Neural progenitor cell (in vitro differentiated cells): ENCODE data around the gene KCNQ1. TPM values are rescaled to one million over a fixed set of nuclear protein-coding genes. Genes with fewer than 3 reads are reported as not detected.

Experiments used
- DNase-seq: peaks from one replicate; pipeline ENCODE4 v3.0.0-alpha.2; 2016; ENCODE audit warnings: low spot score
- H2AFZ ChIP-seq: fragments of 200-600 bp; sonication (generic); replicated peaks from 2 replicates; pipeline ENCODE4 v1.6.1; 2016; ENCODE audit warnings: antibody characterized with exemption
- H3F3A ChIP-seq: fragments of 200-600 bp; sonication (generic); 2 replicates; pipeline ENCODE4 v1.6.1; 2016; ENCODE audit warnings: antibody characterized with exemption, low read depth
- H3K27ac ChIP-seq: fragments of 200-600 bp; sonication (generic); 2 replicates; pipeline ENCODE4 v1.5.1; 2016; ENCODE audit warnings: mild to moderate bottlenecking
- H3K27me3 ChIP-seq: fragments of 200-600 bp; sonication (generic); 2 replicates; pipeline ENCODE4 v1.6.1; 2016; ENCODE audit warnings: mild to moderate bottlenecking, moderate library complexity
- H3K36me3 ChIP-seq: fragments of 200-600 bp; sonication (generic); 2 replicates; pipeline ENCODE4 v1.5.1; 2016
- H3K4me1 ChIP-seq: fragments of 200-600 bp; sonication (generic); 2 replicates; pipeline ENCODE4 v1.6.1; 2016; ENCODE audit warnings: mixed run types
- H3K4me2 ChIP-seq: fragments of 200-600 bp; sonication (generic); 2 replicates; pipeline ENCODE4 v1.6.1; 2016
- H3K4me3 ChIP-seq: fragments of 200-600 bp; sonication (generic); 2 replicates; pipeline ENCODE4 v1.5.1; 2016
- H3K79me2 ChIP-seq: fragments of 200-600 bp; sonication (generic); 2 replicates; pipeline ENCODE4 v1.6.1; 2016; ENCODE audit warnings: low read depth
- H3K9ac ChIP-seq: fragments of 200-600 bp; sonication (generic); 2 replicates; pipeline ENCODE4 v1.6.1; 2016
- H3K9me3 ChIP-seq: fragments of 200-600 bp; sonication (generic); 2 replicates; pipeline ENCODE4 v1.5.1; 2016; ENCODE audit warnings: low read depth
- H4K20me1 ChIP-seq: fragments of 200-600 bp; sonication (generic); 2 replicates; pipeline ENCODE4 v1.6.1; 2016; ENCODE audit warnings: low read depth
- H3K27ac Mint-ChIP-seq: 3 replicates; pipeline ENCODE4 v1.8.0; 2021; ENCODE audit warnings: mixed read lengths
- H3K27me3 Mint-ChIP-seq: 2 replicates; pipeline ENCODE4 v1.8.0; 2022; ENCODE audit warnings: low read depth, mild to moderate bottlenecking, inconsistent platforms, moderate library complexity, mixed read lengths; ENCODE audit not compliant: insufficient read depth
- H3K36me3 Mint-ChIP-seq: 3 replicates; pipeline ENCODE4 v1.8.0; 2021; ENCODE audit warnings: mixed read lengths
- H3K4me1 Mint-ChIP-seq: 3 replicates; pipeline ENCODE4 v1.8.0; 2021; ENCODE audit warnings: mixed read lengths
- H3K4me3 Mint-ChIP-seq: 3 replicates; pipeline ENCODE4 v1.8.0; 2021; ENCODE audit warnings: mild to moderate bottlenecking, moderate library complexity, mixed read lengths
- H3K9me3 Mint-ChIP-seq: 3 replicates; pipeline ENCODE4 v1.8.0; 2020; ENCODE audit warnings: mixed read lengths
- EZH2 ChIP-seq: fragments of 200-600 bp; sonication (generic); IDR thresholded peaks from 2 replicates; pipeline ENCODE4 v1.6.1; 2017; ENCODE audit warnings: antibody characterized with exemption, mild to moderate bottlenecking, moderate library complexity
- EZH2phosphoT487 ChIP-seq: fragments of 200-600 bp; sonication (generic); IDR thresholded peaks from 2 replicates; pipeline ENCODE4 v1.6.1; 2017; ENCODE audit warnings: antibody characterized with exemption
- total RNA-seq: library from RNA; depleted of rRNA; stranded (reverse); fragments of >200 nt; gene quantifications from 2 replicates; pipeline ENCODE4 v1.2.3, GENCODE V29; 2015; ENCODE audit warnings: low replicate concordance
- TF ChIP-seq, protein P1 (sequence below): fragments of 200-600 bp; sonication (generic); IDR thresholded peaks from 2 replicates; pipeline ENCODE4 v1.5.1; 2017; ENCODE audit warnings: antibody characterized with exemption, mild to moderate bottlenecking

KCNQ1 gene
- total RNA-seq, 1 donor from 2014 or later = 0.11 TPM

DNA sequence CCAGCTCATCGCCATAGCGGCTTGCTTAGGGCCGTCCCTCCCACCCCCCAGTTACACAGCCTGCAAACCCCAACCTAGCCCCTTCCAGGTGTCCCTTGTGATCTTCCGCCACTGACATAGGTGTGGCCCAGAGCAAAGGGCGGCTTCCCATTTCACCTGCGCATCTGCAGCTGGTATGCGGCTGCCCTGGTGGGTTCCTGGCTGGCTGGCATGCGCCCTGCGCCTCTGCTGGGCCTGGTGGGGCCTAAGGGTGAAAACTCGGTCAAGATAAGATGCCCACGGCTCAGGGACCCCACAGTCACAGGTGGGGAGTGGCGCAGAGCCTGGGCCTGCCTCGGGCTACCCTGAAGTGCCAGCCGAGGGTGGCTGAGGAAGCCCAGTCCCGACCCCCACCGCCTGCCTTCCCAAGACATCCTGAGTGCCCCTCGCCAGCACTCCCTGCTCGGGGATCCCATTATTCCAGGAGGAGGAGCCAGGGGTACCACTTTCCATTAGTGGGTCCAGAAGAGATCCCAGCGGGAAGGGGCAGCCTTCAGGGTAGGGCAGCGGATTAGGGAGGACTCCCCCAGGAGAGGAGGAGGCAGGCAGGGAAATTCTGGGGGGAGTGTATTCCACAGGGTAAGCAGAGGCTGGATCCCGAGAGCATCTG, 291.9 kb downstream of the KCNQ1 start:
- peaks cover 17% of the 10 kb centered on the region for H3K27me3 Mint-ChIP-seq
- H3K4me3 Mint-ChIP-seq = no peak overlapping the region
- H3K4me2 ChIP-seq = no peak overlapping the region

DNA sequence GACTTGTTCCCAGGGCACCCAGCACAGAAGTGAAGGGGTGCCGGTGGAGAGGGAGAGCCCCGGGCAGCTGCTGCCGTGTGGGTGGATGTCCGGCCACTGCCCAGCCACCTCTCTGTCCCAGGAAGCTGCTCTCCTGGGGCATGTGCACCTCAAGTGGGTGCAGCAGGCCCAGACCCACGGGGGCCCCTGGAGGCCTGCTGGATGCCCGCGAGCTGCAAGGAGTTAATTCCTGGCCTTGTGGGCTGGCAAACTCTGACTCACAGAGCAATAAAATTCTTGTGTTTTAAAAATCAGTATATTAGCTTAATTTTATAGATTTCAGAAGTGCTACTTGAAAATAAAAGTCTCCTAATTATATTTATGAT, 292.4 kb downstream of the KCNQ1 start:
- H3K36me3 ChIP-seq = no peaks in the 10 kb centered on the region
- H4K20me1 ChIP-seq = no peaks in the 10 kb centered on the region
- H3K4me2 ChIP-seq = no peak overlapping the region
- no peak overlapping the region for H3K4me3 ChIP-seq
- no peak for DNase-seq
- peaks cover 17% of the 10 kb centered on the region for H3K27me3 Mint-ChIP-seq
- H3K36me3 Mint-ChIP-seq = no peaks in the 10 kb centered on the region
- no peaks in the 10 kb centered on the region for H3K27me3 ChIP-seq
- no peak overlapping the region for H3K4me3 Mint-ChIP-seq
- peaks cover 2% of the 10 kb centered on the region for H3K9me3 Mint-ChIP-seq
- H3K9me3 ChIP-seq = no peaks in the 10 kb centered on the region
- H3K9ac ChIP-seq = no peak overlapping the region
- H3K27ac Mint-ChIP-seq = no peak overlapping the region
- H3K79me2 ChIP-seq = no peaks in the 10 kb centered on the region
- H2AFZ ChIP-seq = no peak overlapping the region
- H3K27ac ChIP-seq = no peak overlapping the region
- H3K4me1 Mint-ChIP-seq = peaks cover 22% of the 10 kb centered on the region
- H3F3A ChIP-seq = no peaks in the 10 kb centered on the region
- TF ChIP-seq EZH2phosphoT487 = no peak
- no peak for TF ChIP-seq EZH2
- TF ChIP-seq, protein P1, sequence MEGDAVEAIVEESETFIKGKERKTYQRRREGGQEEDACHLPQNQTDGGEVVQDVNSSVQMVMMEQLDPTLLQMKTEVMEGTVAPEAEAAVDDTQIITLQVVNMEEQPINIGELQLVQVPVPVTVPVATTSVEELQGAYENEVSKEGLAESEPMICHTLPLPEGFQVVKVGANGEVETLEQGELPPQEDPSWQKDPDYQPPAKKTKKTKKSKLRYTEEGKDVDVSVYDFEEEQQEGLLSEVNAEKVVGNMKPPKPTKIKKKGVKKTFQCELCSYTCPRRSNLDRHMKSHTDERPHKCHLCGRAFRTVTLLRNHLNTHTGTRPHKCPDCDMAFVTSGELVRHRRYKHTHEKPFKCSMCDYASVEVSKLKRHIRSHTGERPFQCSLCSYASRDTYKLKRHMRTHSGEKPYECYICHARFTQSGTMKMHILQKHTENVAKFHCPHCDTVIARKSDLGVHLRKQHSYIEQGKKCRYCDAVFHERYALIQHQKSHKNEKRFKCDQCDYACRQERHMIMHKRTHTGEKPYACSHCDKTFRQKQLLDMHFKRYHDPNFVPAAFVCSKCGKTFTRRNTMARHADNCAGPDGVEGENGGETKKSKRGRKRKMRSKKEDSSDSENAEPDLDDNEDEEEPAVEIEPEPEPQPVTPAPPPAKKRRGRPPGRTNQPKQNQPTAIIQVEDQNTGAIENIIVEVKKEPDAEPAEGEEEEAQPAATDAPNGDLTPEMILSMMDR = no peak
- H3K4me1 ChIP-seq = no peaks in the 10 kb centered on the region

More for the DNA sequence above, 291.9 kb downstream of the KCNQ1 start:
- Histone ChIP-seq H3K36me3 (no peaks in the 10 kb centered on the region), H3K4me1 (no peaks in the 10 kb centered on the region), H3K27me3 (no peaks in the 10 kb centered on the region), H3F3A (no peaks in the 10 kb centered on the region), H3K4me3 (no peak overlapping the region), H3K27ac (no peak overlapping the region), H3K9ac (no peak overlapping the region), H3K9me3 (no peaks in the 10 kb centered on the region), H2AFZ (no peak overlapping the region), H4K20me1 (no peaks in the 10 kb centered on the region), H3K79me2 (no peaks in the 10 kb centered on the region)
- Mint-ChIP-seq H3K27ac (no peak overlapping the region), H3K36me3 (no peaks in the 10 kb centered on the region), H3K9me3 (peaks cover 2% of the 10 kb centered on the region), H3K4me1 (peaks cover 22% of the 10 kb centered on the region)
- TF ChIP-seq, protein P1 = no peak
- TF ChIP-seq EZH2phosphoT487 (no peak), EZH2 (no peak)
- no peak for DNase-seq

DNA sequence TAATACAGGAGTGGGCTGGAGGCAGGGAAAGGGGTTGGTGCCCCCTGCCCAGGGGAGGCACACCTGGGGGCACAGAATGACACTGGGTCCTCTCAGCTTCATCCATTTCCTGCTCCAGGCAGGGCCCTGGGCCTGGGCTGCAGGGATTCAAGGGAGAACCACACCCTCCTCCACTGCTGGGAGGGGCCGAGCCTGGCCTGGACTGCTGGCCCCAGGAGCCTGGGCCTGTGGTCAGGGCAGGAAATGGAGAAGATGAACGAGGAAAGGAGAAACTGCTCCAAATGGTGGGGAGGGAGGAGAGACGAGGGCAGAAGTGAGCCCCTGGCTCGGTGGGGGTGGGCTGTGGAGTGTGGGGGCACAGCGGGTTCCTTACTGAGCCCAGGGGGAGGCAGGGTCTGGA, 293.1 kb downstream of the KCNQ1 start:
- H3K4me1 Mint-ChIP-seq = peaks cover 22% of the 10 kb centered on the region
- no peak overlapping the region for H3K4me3 Mint-ChIP-seq
- H3K27ac ChIP-seq = no peak overlapping the region
- no peak overlapping the region for H3K4me2 ChIP-seq
- H3K4me1 ChIP-seq = no peaks in the 10 kb centered on the region
- H3K27me3 Mint-ChIP-seq = peaks cover 13% of the 10 kb centered on the region
- TF ChIP-seq EZH2 = no peak
- no peak for TF ChIP-seq EZH2phosphoT487
- TF ChIP-seq, protein P1 = no peak
- no peak overlapping the region for H3K4me3 ChIP-seq
- no peaks in the 10 kb centered on the region for H3K9me3 ChIP-seq
- no peak overlapping the region for H2AFZ ChIP-seq
- H3K27me3 ChIP-seq = no peaks in the 10 kb centered on the region
- DNase-seq = no peak
- H3F3A ChIP-seq = no peaks in the 10 kb centered on the region
- H3K27ac Mint-ChIP-seq = no peak overlapping the region
- no peaks in the 10 kb centered on the region for H3K36me3 Mint-ChIP-seq
- no peak overlapping the region for H3K9ac ChIP-seq
- peaks cover 2% of the 10 kb centered on the region for H3K9me3 Mint-ChIP-seq
- H4K20me1 ChIP-seq = no peaks in the 10 kb centered on the region
- H3K79me2 ChIP-seq = no peaks in the 10 kb centered on the region
- H3K36me3 ChIP-seq = no peaks in the 10 kb centered on the region
